ENCODE measurements around the gene KCNA10.
"Not testable (repeated sequence)": the region's sequence is repeated elsewhere in the genome, so short reads cannot be mapped to it uniquely, and the experiment has no call there.

KCNA10 gene

GRCh38 chr1:110533230-110533629 is 14.3 kb upstream of the KCNA10 start:
- DNase-seq (ENCODE audit: low read depth) = no peak

GRCh38 chr1:110529011-110529410 is 10.0 kb upstream of the KCNA10 start:
- no peak for DNase-seq (ENCODE audit: low read depth)

- no peak for DNase-seq (ENCODE audit: low read depth)
Observed at GRCh38 chr1:110526201-110526780, 7.3 kb upstream of the KCNA10 start.

GRCh38 chr1:110525249-110525595 is 6.2 kb upstream of the KCNA10 start:
- no peak for DNase-seq (ENCODE audit: low read depth)

GRCh38 chr1:110524311-110525248 is 5.6 kb upstream of the KCNA10 start:
- DNase-seq (ENCODE audit: low read depth) = peak; percentile 42

- peak; percentile 44 for DNase-seq (ENCODE audit: low read depth)
Observed at GRCh38 chr1:110523011-110523410, 4.0 kb upstream of the KCNA10 start.

- DNase-seq (ENCODE audit: low read depth) = no peak
Observed at GRCh38 chr1:110522560-110522959, 3.6 kb upstream of the KCNA10 start.

GRCh38 chr1:110520827-110521226 is 1.9 kb upstream of the KCNA10 start:
- DNase-seq (ENCODE audit: low read depth) = no peak

- no peak for DNase-seq (ENCODE audit: low read depth)
Observed at GRCh38 chr1:110515891-110516290, 3.1 kb downstream of the KCNA10 start.

GRCh38 chr1:110515041-110515440 is 3.9 kb downstream of the KCNA10 start:
- no peak for DNase-seq (ENCODE audit: low read depth)

- DNase-seq (ENCODE audit: low read depth) = peak; percentile 29
Observed at GRCh38 chr1:110513511-110513910, 5.5 kb downstream of the KCNA10 start.

GRCh38 chr1:110511436-110511835 is 7.5 kb downstream of the KCNA10 start:
- no peak for DNase-seq (ENCODE audit: low read depth)

- DNase-seq (ENCODE audit: low read depth) = not testable (repeated sequence)
Observed at GRCh38 chr1:110510921-110511320, 8.1 kb downstream of the KCNA10 start.

- DNase-seq (ENCODE audit: low read depth) = no peak
Observed at GRCh38 chr1:110509655-110510054, 9.3 kb downstream of the KCNA10 start.

GRCh38 chr1:110508028-110508940 is 10.7 kb downstream of the KCNA10 start:
- peak; percentile 51 for DNase-seq (ENCODE audit: low read depth)

GRCh38 chr1:110506541-110506940 is 12.4 kb downstream of the KCNA10 start:
- no peak for DNase-seq (ENCODE audit: low read depth)

GRCh38 chr1:110505596-110505995 is 13.4 kb downstream of the KCNA10 start:
- no peak for DNase-seq (ENCODE audit: low read depth)

- DNase-seq (ENCODE audit: low read depth) = no peak
Observed at GRCh38 chr1:110504226-110504625, 14.7 kb downstream of the KCNA10 start.

GRCh38 chr1:110503471-110503870 is 15.5 kb downstream of the KCNA10 start:
- DNase-seq (ENCODE audit: low read depth) = no peak

GRCh38 chr1:110502402-110503151 is 16.4 kb downstream of the KCNA10 start:
- DNase-seq (ENCODE audit: low read depth) = no peak

GRCh38 chr1:110501488-110502132 is 17.4 kb downstream of the KCNA10 start:
- DNase-seq (ENCODE audit: low read depth) = no peak
